K562 (cell line): ENCODE measurements around the gene MFAP1. TPM values are rescaled to one million over a fixed set of nuclear protein-coding genes. Genes with fewer than 3 reads are reported as not detected.
A peak's percentile ranks its signal among the peaks of the same experiment; 100 is the strongest.

Experiments used
- ATF1 ChIP-seq, 2 experiments: fragments of 450-650 bp in 1 of 2; IDR thresholded peaks; 2 replicates each; pipeline ENCODE4 v1.6.1; 2016; ENCODE audit warnings: missing compliant biosample characterization in 1 of 2, missing genetic modification characterization in 1 of 2
- BCL6 ChIP-seq: fragments of 250-450 bp; sonication (Bioruptor Pico); IDR thresholded peaks from 2 replicates; pipeline ENCODE4 v1.4.0; 2020
- CBX3 ChIP-seq, 2 experiments: IDR thresholded peaks; 1 replicate in 1 of 2; 2 replicates in 1 of 2; pipeline ENCODE4 v1.6.1; 2012; ENCODE audit warnings: inconsistent platforms in 2 of 2, low read length in 2 of 2, borderline replicate concordance in 1 of 2, control low read depth in 1 of 2
- CBX5 ChIP-seq: IDR thresholded peaks from 2 replicates; pipeline ENCODE4 v1.6.1; 2014; ENCODE audit warnings: low read depth, borderline replicate concordance
- E2F4 ChIP-seq: sonication (generic); formaldehyde crosslinking; IDR thresholded peaks from 2 replicates; pipeline ENCODE4 v1.8.0; 2022; ENCODE audit warnings: mild to moderate bottlenecking, low read depth, missing genetic modification reagents
- ETV1 ChIP-seq: fragments of 450-650 bp; conservative IDR thresholded peaks from 2 replicates; pipeline ENCODE4 v1.6.1; 2016; ENCODE audit warnings: missing genetic modification characterization, control low read depth, low read depth, missing compliant biosample characterization
- HCFC1 ChIP-seq: IDR thresholded peaks from 2 replicates; pipeline ENCODE4 v1.6.1; 2012; ENCODE audit warnings: low read depth, low read length, improper control_type of control experiment
- HMG20B ChIP-seq: fragments of 250-450 bp; sonication (Bioruptor Pico); IDR thresholded peaks from 2 replicates; pipeline ENCODE4 v1.5.0; 2021; ENCODE audit warnings: mild to moderate bottlenecking
- HMGN3 ChIP-seq: IDR thresholded peaks from 2 replicates; pipeline ENCODE4 v1.6.1; 2011; ENCODE audit warnings: borderline replicate concordance, low read depth, mild to moderate bottlenecking, mixed read lengths, low read length; ENCODE audit not compliant: insufficient read length; ENCODE audit errors: extremely low read depth
- LEF1 ChIP-seq: fragments of 450-650 bp; IDR thresholded peaks from 2 replicates; pipeline ENCODE4 v1.6.1; 2016; ENCODE audit warnings: mild to moderate bottlenecking
- MEF2A ChIP-seq: IDR thresholded peaks from 2 replicates; pipeline ENCODE4 v1.6.1; 2011; ENCODE audit warnings: low read depth, mild to moderate bottlenecking, low read length, moderate library complexity; ENCODE audit not compliant: control insufficient read depth
- NR2F6 ChIP-seq: fragments of 450-650 bp; formaldehyde crosslinking; IDR thresholded peaks from 2 replicates; pipeline ENCODE4 v1.4.0; 2020; ENCODE audit warnings: mild to moderate bottlenecking
- RNF2 ChIP-seq: sonication (generic); IDR thresholded peaks from 2 replicates; pipeline ENCODE4 v1.6.1; 2016
- XRCC4 ChIP-seq: IDR thresholded peaks from one replicate; pipeline ENCODE4 v1.6.1; 2011; ENCODE audit not compliant: insufficient read depth, insufficient read length; ENCODE audit errors: extremely low read depth
- ZBTB17 ChIP-seq: fragments of 450-650 bp; formaldehyde crosslinking; IDR thresholded peaks from 2 replicates; pipeline ENCODE4 v1.4.0; 2020; ENCODE audit warnings: mild to moderate bottlenecking
- ZNF3 ChIP-seq: fragments of 250-450 bp; sonication (Bioruptor Pico); IDR thresholded peaks from 2 replicates; pipeline ENCODE4 v1.5.0; 2021; ENCODE audit warnings: mild to moderate bottlenecking, moderate library complexity
- ZNF384 ChIP-seq: IDR thresholded peaks from 2 replicates; pipeline ENCODE4 v1.6.1; 2012; ENCODE audit warnings: low read depth, low read length, improper control_type of control experiment
- polyA plus RNA-seq, 8 experiments: library from polyadenylated mRNA; depleted of rRNA in 4 of 8; stranded (reverse) in 5 of 8; unstranded in 3 of 8; fragments of >200 nt; fragmentation: Nextera tagmentation in 2 of 8; fragmentation: Illumina TruSeq in 1 of 8; extraction: Ambion mirVana in 2 of 8; extraction: Trizol in 1 of 8; gene quantifications; 2 replicates each; pipeline versions ENCODE4 v1.2.1 to v1.2.3, GENCODE V29; 2011 to 2014; ENCODE audit warnings: inconsistent platforms in 1 of 8, missing spikeins in 1 of 8
- total RNA-seq, 7 experiments: library from RNA; depleted of rRNA in 6 of 7; stranded (reverse); fragments of >200 nt in 6 of 7; fragmentation: Illumina TruSeq in 2 of 7; extraction: Trizol in 2 of 7; gene quantifications; 2 replicates each; pipeline versions ENCODE4 v1.2.1 to v1.2.3, GENCODE V29; 2011 to 2021; ENCODE audit warnings: low replicate concordance in 1 of 7
- TF ChIP-seq, protein P1 (sequence below): fragments of 250-450 bp; sonication (Bioruptor Pico); IDR thresholded peaks from 2 replicates; pipeline ENCODE4 v1.8.0; 2021; ENCODE audit warnings: moderate library complexity, mild to moderate bottlenecking, inconsistent platforms
- TF ChIP-seq, protein P2 (sequence below): sonication (generic); formaldehyde crosslinking; IDR thresholded peaks from 2 replicates; pipeline ENCODE4 v1.9.0; 2022; ENCODE audit warnings: mild to moderate bottlenecking, missing genetic modification reagents
- TF ChIP-seq, protein P3 (sequence below): fragments of 450-650 bp; IDR thresholded peaks from 2 replicates; pipeline ENCODE4 v1.6.1; 2016; ENCODE audit warnings: antibody characterized with exemption

The MFAP1 gene
- total and polyA plus RNA-seq, 9 of the 15 experiments (the other 6 are each of a cell fraction or from before 2014, with no cell fraction given): 34.9 to 64.1 (median 48.2) TPM

DNA sequence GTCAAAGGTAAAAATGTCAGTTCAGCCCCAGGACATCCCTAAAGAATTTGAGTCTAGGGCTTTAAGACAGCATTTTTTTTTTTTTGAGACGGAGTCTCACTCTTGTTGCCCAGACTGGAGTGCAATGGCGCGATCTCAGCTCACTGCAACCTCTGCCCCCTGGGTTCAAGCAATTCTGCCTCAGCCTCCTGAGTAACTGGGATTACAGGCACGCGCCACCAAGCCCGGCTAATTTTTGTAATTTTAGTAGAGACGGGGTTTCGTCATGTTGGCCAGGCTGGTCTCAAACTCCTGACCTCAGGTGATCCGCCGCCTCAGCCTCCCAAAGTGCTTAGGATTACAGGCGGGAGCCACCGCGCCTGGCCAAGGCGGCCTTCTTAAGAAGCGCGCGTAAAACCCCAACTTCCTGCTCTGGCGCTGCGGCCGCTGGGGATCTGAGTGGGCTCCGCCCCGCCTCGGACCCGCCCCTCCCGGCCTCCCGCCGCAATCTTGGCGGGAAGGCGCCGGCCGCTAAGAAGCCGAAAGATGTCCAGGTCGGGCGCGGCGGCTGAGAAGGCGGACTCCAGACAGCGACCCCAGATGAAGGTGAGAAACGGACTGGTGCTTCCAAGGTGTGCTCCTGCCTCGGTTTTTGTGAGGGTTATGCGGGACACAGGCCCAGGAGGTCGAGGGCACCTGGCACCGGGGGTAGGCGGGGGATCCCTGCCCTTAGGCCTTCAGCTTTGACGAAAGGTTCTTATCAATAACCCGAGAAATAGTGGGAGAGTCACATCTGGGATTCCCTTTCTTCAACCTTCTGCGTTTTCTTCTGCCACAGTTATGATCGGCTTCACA lies 2.2 kb upstream of the MFAP1 start, which contains the start of gene WDR76 (continued):
- TF ChIP-seq, protein P1, sequence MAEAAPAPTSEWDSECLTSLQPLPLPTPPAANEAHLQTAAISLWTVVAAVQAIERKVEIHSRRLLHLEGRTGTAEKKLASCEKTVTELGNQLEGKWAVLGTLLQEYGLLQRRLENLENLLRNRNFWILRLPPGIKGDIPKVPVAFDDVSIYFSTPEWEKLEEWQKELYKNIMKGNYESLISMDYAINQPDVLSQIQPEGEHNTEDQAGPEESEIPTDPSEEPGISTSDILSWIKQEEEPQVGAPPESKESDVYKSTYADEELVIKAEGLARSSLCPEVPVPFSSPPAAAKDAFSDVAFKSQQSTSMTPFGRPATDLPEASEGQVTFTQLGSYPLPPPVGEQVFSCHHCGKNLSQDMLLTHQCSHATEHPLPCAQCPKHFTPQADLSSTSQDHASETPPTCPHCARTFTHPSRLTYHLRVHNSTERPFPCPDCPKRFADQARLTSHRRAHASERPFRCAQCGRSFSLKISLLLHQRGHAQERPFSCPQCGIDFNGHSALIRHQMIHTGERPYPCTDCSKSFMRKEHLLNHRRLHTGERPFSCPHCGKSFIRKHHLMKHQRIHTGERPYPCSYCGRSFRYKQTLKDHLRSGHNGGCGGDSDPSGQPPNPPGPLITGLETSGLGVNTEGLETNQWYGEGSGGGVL: no peak
- TF ChIP-seq ZNF384 (0 out of 2 replicates have a peak, but pooled peaks have one; percentile 22), CBX5 (no peak), E2F4 (CRISPR knock-in tag) (peak; percentile 84; the same call in 1 of the 2 replicates), LEF1 (peak; percentile 49; the same call in 1 of the 2 replicates), ZNF3 (CRISPR knock-in tag) (no peak), NR2F6 (CRISPR knock-in tag) (no peak), HCFC1 (no peak), CBX3 (IDR thresholded peaks at IDR 0.05; ENCODE audit: borderline replicate concordance in 1 of 2, low read length in 2 of 2) (peak in 1 of 2 experiments; percentile 55; a peak in 2 of 3 replicates), HMGN3 (peak; percentile 43), ETV1 (peak; percentile 57; the same call in 1 of the 2 replicates), XRCC4 (no peak), MEF2A (no peak), HMG20B (CRISPR knock-in tag) (no peak), ZBTB17 (CRISPR knock-in tag) (no peak; the same call in 1 of the 2 replicates), RNF2 (peak; percentile 70), ATF1 (CRISPR knock-in tag; IDR thresholded peaks at IDR 0.05) (no peak), ATF1 (tag; IDR thresholded peaks at IDR 0.05) (peak; percentile 27; the same call in 1 of the 2 replicates), BCL6 (CRISPR knock-in tag) (no peak)
- TF ChIP-seq, protein P2, sequence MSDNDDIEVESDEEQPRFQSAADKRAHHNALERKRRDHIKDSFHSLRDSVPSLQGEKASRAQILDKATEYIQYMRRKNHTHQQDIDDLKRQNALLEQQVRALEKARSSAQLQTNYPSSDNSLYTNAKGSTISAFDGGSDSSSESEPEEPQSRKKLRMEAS (CRISPR knock-in tag): peak; percentile 85
- TF ChIP-seq, protein P3, sequence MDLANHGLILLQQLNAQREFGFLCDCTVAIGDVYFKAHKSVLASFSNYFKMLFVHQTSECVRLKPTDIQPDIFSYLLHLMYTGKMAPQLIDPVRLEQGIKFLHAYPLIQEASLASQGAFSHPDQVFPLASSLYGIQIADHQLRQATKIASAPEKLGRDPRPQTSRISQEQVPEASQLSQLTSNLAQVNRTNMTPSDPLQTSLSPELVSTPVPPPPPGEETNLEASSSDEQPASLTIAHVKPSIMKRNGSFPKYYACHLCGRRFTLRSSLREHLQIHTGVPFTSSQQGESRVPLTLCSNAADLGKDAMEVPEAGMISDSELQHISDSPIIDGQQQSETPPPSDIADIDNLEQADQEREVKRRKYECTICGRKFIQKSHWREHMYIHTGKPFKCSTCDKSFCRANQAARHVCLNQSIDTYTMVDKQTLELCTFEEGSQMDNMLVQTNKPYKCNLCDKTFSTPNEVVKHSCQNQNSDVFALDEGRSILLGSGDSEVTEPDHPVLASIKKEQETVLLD: no peak
